A673 (cell line): Measurements from ENCODE around the gene ZNF283.

ENCODE experiments used
- EZH2 ChIP-seq: fragments of 200-600 bp; sonication (generic); IDR thresholded peaks from 2 replicates; pipeline ENCODE4 v1.6.1; 2017; ENCODE audit warnings: borderline replicate concordance, low read depth, mild to moderate bottlenecking, mixed read lengths, antibody characterized with exemption, low read length; ENCODE audit not compliant: poor library complexity, severe bottlenecking
- TF ChIP-seq, protein P1 (sequence below): fragments of 300-800, 200-600 bp; sonication (generic); conservative IDR thresholded peaks from 2 replicates; pipeline ENCODE4 v1.5.1; 2017; ENCODE audit warnings: low read depth, mild to moderate bottlenecking, antibody characterized with exemption, low read length, moderate library complexity, mixed read lengths

DNA sequence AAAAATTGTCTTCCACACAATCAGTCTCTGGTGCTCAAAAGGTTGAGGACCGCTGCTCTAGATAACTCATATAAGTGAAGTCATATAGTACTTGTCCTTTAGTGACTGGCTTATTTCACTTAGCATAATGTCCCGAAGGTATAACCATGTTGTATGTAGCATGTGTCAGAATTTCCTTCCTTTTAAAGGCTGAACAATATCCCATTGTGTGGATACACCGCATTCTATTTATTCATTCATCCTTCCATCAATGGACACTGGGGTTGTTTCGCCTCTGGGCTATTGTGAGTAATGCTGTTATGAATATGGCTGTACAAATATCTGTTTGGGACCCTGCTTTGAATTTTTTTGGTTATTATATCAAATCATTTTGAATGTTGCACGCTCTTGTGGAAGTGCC, 20.3 kb upstream of the ZNF283 start:
- TF ChIP-seq, protein P1, sequence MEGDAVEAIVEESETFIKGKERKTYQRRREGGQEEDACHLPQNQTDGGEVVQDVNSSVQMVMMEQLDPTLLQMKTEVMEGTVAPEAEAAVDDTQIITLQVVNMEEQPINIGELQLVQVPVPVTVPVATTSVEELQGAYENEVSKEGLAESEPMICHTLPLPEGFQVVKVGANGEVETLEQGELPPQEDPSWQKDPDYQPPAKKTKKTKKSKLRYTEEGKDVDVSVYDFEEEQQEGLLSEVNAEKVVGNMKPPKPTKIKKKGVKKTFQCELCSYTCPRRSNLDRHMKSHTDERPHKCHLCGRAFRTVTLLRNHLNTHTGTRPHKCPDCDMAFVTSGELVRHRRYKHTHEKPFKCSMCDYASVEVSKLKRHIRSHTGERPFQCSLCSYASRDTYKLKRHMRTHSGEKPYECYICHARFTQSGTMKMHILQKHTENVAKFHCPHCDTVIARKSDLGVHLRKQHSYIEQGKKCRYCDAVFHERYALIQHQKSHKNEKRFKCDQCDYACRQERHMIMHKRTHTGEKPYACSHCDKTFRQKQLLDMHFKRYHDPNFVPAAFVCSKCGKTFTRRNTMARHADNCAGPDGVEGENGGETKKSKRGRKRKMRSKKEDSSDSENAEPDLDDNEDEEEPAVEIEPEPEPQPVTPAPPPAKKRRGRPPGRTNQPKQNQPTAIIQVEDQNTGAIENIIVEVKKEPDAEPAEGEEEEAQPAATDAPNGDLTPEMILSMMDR: no peak
- no peak for TF ChIP-seq EZH2
